ENCODE data around the gene ZNF148.

- TF ChIP-seq POLR2A (IDR thresholded peaks at IDR 0.05; ENCODE audit: low read length) = no peak
- no peak for TF ChIP-seq GATA1 (IDR thresholded peaks at IDR 0.05; ENCODE audit: low read depth, low read length)
Observed at GRCh38 chr3:125318871-125319270, 56.3 kb downstream of the ZNF148 start.

Data from erythroblast (primary cell).